Spleen (tissue), 11 donors: ENCODE data around the gene TTYH1. TPM values are rescaled to one million over a fixed set of nuclear protein-coding genes. Genes with fewer than 3 reads are reported as not detected.

Experiments
- DNase-seq: peaks from one replicate; pipeline ENCODE4 v3.0.0-alpha.2; 2020
- H3K27ac ChIP-seq, 8 donors: fragments of 200-600 bp; sonication (generic) in 7 of 8; 1 replicate in 4 of 8; 2 replicates in 4 of 8; pipeline versions ENCODE4 v1.5.0 to v1.8.0; 2016 to 2021; ENCODE audit warnings: inconsistent platforms in 4 of 8, mild to moderate bottlenecking in 4 of 8, moderate library complexity in 1 of 8
- H3K27me3 ChIP-seq, 7 donors: fragments of 200-600 bp; sonication (generic) in 6 of 7; replicated peaks in 1 of 7; 1 replicate in 4 of 7; 2 replicates in 3 of 7; pipeline versions ENCODE4 v1.5.0 to v1.8.0; 2016 to 2021; ENCODE audit warnings: inconsistent platforms in 3 of 7, mild to moderate bottlenecking in 1 of 7
- H3K36me3 ChIP-seq, 6 donors: fragments of 200-600 bp; sonication (generic) in 5 of 6; 1 replicate in 4 of 6; 2 replicates in 2 of 6; pipeline versions ENCODE4 v1.5.0 to v1.8.0; 2016 to 2021; ENCODE audit warnings: inconsistent platforms in 2 of 6
- H3K4me1 ChIP-seq, 6 donors: fragments of 200-600 bp; sonication (generic) in 5 of 6; 1 replicate in 3 of 6; 2 replicates in 3 of 6; pipeline versions ENCODE4 v1.5.0 to v1.8.0; 2016 to 2021; ENCODE audit warnings: inconsistent platforms in 3 of 6
- H3K4me3 ChIP-seq, 8 donors: fragments of 200-600 bp; sonication (generic) in 7 of 8; 1 replicate in 4 of 8; 2 replicates in 4 of 8; pipeline versions ENCODE4 v1.5.0 to v1.8.0; 2016 to 2021; ENCODE audit warnings: inconsistent platforms in 4 of 8, mild to moderate bottlenecking in 4 of 8, moderate library complexity in 2 of 8
- H3K9me3 ChIP-seq, 8 donors: fragments of 200-600 bp; sonication (generic) in 7 of 8; 1 replicate in 4 of 8; 2 replicates in 4 of 8; pipeline versions ENCODE4 v1.5.0 to v1.8.0; 2016 to 2021; ENCODE audit warnings: inconsistent platforms in 4 of 8
- POLR2A ChIP-seq, 3 donors: fragments of 450-650 bp; IDR thresholded peaks; one replicate each; pipeline ENCODE4 v1.5.1; 2017; ENCODE audit warnings: antibody characterized with exemption in 3 of 3, mild to moderate bottlenecking in 1 of 3
- POLR2AphosphoS5 ChIP-seq, 3 donors: sonication (generic); formaldehyde crosslinking; IDR thresholded peaks; one replicate each; pipeline ENCODE4 v1.5.1; 2017; ENCODE audit warnings: antibody characterized with exemption in 3 of 3
- WGBS, 5 donors: extraction: QIAGEN DNeasy Blood & Tissue Kit in 3 of 5; methylation state at CpG; one replicate each; pipeline versions ENCODE4 v1.1.5 to v1.1.7; 2013 to 2018; 5-methylcytosine and 5-hydroxymethylcytosine counted together
- intact Hi-C: fragments of 100-400 bp; cut with DNase I; formaldehyde crosslinking; loops from one replicate; pipeline ENCODE4 v1.15.0; 2023; ENCODE audit warnings: low total_unique reads
- polyA plus RNA-seq, 3 donors: library from polyadenylated mRNA; stranded (reverse); fragments of 200-250 nt; gene quantifications; one replicate each; pipeline ENCODE4 v1.2.1, GENCODE V29; 2013
- total RNA-seq, 7 donors: library from RNA; depleted of rRNA in 3 of 7; stranded (reverse); fragments of >200 nt in 3 of 7; fragmentation: NEBNext Ultra II Directional in 4 of 7; extraction: Animal tissue kit (Norgen Biotek cat#: 25700) in 4 of 7; gene quantifications; one replicate each; pipeline versions ENCODE4 v1.1.0 to v1.2.1, GENCODE V29; 2016 to 2021
- TF ChIP-seq, protein P1 (sequence below), 11 experiments: fragments of 200-600 bp in 7 of 11; fragments of 450-650 bp in 4 of 11; sonication (generic) in 4 of 11; IDR thresholded peaks in 8 of 11; conservative IDR thresholded peaks in 3 of 11; 1 replicate in 7 of 11; 2 replicates in 4 of 11; pipeline versions ENCODE4 v1.4.0 to v1.8.0; 2016 to 2021; ENCODE audit warnings: antibody characterized with exemption in 11 of 11, inconsistent platforms in 4 of 11, mild to moderate bottlenecking in 1 of 11
- donor health status: healthy with polysubstance abuse.
- donor health status: DM: no; HTN: no; CAD: no; lungs with moderate emphysema.
- donor health status: DM: no; HTN: no; CAD: no.
- donor health status: Bipolar disorder and iron deficiency.
- donor health status: healthy.
- donor health status: DM: no; HTN: no; CAD: no.
- donor health status: DM: yes; HTN: yes; CAD: no.

The TTYH1 gene
- total and polyA plus RNA-seq, 10 donors: 0.97 to 3.5 (median 1.2) TPM

DNA sequence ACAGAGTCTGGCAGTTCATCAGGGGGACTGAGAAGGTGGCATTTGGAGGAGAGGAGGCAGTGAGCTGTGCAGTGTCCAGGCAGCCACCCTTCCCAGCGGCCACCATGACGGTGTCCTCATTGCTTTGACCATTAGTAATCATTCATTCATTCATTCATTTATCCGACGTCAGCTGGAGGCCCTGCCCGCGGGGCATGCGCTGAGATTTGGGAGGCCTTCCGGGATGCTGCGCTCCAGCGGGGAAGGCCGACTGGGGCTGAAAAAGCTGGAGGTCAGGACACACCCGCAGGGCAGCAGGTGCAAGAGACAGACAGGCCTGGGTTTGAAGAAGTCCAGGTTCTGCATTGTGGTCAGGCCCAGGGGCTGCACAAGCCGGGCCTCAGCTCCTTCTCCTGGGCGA is 8.9 kb downstream of the TTYH1 start:
- Histone ChIP-seq H3K27ac (no peak overlapping the region), H3K4me3 (no peak overlapping the region), H3K36me3 (no peaks in the 10 kb centered on the region), H3K27me3 (peaks cover 0 to 94% (median 50%) of the 10 kb centered on the region in 7 donors), H3K9me3 (no peaks in the 10 kb centered on the region), H3K4me1 (peaks cover 0 to 11% (median 1%) of the 10 kb centered on the region in 6 donors)
- no peak for DNase-seq
- intact Hi-C loops: no loop called here
- 81 to 89% (median 87%) methylated on average over 13 to 14 of the region's 14 CpGs for WGBS, 5 donors
- no peak for TF ChIP-seq POLR2A (IDR thresholded peaks at IDR 0.05)
- TF ChIP-seq, protein P1, sequence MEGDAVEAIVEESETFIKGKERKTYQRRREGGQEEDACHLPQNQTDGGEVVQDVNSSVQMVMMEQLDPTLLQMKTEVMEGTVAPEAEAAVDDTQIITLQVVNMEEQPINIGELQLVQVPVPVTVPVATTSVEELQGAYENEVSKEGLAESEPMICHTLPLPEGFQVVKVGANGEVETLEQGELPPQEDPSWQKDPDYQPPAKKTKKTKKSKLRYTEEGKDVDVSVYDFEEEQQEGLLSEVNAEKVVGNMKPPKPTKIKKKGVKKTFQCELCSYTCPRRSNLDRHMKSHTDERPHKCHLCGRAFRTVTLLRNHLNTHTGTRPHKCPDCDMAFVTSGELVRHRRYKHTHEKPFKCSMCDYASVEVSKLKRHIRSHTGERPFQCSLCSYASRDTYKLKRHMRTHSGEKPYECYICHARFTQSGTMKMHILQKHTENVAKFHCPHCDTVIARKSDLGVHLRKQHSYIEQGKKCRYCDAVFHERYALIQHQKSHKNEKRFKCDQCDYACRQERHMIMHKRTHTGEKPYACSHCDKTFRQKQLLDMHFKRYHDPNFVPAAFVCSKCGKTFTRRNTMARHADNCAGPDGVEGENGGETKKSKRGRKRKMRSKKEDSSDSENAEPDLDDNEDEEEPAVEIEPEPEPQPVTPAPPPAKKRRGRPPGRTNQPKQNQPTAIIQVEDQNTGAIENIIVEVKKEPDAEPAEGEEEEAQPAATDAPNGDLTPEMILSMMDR (IDR thresholded peaks at IDR 0.05 in 8 of 11, conservative IDR thresholded peaks at IDR 0.05 in 3 of 11): no peak
- TF ChIP-seq POLR2AphosphoS5 (IDR thresholded peaks at IDR 0.05): no peak

DNA sequence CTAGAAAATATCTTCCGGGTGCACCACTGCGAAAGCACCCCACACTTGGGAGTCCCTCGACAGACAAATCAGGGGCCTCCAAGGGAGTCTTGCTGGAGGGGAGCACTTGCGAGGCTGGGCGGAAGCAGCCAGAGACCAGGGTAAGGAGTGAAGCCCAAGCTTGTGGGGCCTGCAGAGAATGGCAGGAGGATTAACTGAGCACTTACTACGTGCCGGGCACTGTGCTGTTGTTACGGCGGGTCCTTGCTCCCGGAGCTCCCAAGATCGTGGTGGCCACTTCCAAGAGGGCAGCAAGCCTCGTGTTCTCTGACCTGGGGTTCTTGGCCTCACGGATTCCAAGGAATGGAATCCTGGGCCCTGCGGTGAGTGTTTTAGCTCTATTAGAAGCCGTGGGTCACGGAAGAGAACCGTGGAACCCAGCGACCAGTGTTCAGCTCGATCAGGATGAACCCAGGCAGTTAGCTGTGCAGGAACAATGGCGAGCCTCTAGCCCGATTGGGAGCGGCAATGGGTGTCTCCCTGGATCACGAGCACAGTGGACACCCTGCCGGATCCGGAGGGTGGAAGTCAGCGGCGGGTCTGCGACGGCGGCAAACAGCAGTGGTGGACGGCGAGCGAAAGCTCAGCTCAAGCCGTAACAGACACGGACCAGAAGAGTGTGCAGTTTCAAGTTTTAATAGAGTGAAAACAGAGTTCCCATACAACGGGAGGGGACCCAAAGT is 9.6 kb downstream of the TTYH1 start:
- H3K4me3 ChIP-seq: no peak overlapping the region
- intact Hi-C loops: no loop called here

DNA sequence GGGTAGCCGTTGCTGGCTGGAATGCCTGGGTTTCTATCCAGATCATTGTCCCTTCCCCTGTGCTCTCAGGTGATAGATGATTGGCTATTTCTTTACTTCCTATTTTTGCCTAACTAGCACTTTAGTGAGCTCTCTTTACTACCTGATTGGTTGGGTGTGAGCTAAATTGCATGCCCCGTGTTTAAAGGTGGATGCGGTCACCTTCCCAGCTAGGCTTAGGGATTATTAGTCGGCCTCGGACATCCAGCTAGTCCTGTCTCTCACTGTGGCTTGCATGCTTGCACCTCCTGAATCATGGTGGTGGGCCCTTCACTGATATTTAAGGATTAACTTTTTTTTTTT is 10.1 kb downstream of the TTYH1 start:
- WGBS, 5 donors: 56 to 71% (median 60%) methylated on average over 5 of the region's 5 CpGs
- TF ChIP-seq POLR2A (IDR thresholded peaks at IDR 0.05) (no peak), POLR2AphosphoS5 (IDR thresholded peaks at IDR 0.05) (no peak)
- TF ChIP-seq, protein P1 (IDR thresholded peaks at IDR 0.05 in 8 of 11, conservative IDR thresholded peaks at IDR 0.05 in 3 of 11): no peak
- DNase-seq: no peak

More for the DNA sequence above, 9.6 kb downstream of the TTYH1 start:
- no peaks in the 10 kb centered on the region for H3K9me3 ChIP-seq
- H3K36me3 ChIP-seq: no peaks in the 10 kb centered on the region
- no peak overlapping the region for H3K27ac ChIP-seq
- DNase-seq: no peak
- TF ChIP-seq, protein P1 (IDR thresholded peaks at IDR 0.05 in 8 of 11, conservative IDR thresholded peaks at IDR 0.05 in 3 of 11): no peak
- H3K4me1 ChIP-seq: peaks cover 0 to 12% (median under 1%) of the 10 kb centered on the region in 6 donors
- WGBS, 5 donors: 88 to 91% (median 89%) methylated on average over 30 to 36 of the region's 36 CpGs
- H3K27me3 ChIP-seq: peaks cover 0 to 94% (median 52%) of the 10 kb centered on the region in 7 donors

DNA sequence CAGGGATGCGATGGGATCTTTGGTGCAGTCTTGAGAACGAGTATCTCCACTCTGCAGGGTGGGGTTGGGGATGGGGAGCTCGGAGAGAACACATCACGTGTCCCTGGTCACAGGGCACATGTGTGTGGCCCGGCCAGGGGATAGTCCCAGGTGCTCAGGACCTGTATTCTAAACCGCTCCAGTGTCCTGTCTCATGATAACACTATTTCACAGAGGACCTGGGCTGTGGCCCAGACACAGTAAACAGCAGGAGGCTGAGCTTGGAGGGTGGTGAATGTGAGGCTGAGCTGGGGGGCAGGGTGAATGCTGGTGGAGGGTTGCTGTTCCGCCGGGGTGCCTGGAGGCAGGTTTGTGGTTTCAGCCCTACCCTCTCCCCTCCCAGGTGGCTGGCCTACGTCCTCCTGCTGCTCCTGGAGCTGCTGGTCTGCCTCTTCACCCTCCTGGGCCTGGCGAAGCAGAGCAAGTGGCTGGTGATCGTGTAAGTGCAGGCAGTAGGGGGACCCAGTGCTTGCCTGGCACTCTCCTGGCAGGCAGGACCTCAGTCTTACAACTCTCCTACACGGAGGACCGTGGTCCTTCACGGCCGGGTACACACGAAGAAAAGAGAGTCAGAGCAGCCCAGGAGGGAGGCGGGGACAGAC is 11.1 kb downstream of the TTYH1 start:
- intact Hi-C loops: no loop called here
- no peak for DNase-seq
- H3K9me3 ChIP-seq: no peaks in the 10 kb centered on the region
- peaks cover 0 to 18% (median 13%) of the 10 kb centered on the region in 6 donors for H3K4me1 ChIP-seq
- H3K27ac ChIP-seq: no peak overlapping the region
- WGBS, 5 donors: 64 to 69% (median 67%) methylated on average over 14 to 17 of the region's 17 CpGs
- TF ChIP-seq, protein P1 (IDR thresholded peaks at IDR 0.05 in 8 of 11, conservative IDR thresholded peaks at IDR 0.05 in 3 of 11): no peak
- TF ChIP-seq POLR2AphosphoS5 (IDR thresholded peaks at IDR 0.05): no peak
- no peak for TF ChIP-seq POLR2A (IDR thresholded peaks at IDR 0.05)
- H3K27me3 ChIP-seq: peaks cover 0 to 94% (median 42%) of the 10 kb centered on the region in 7 donors
- no peaks in the 10 kb centered on the region for H3K36me3 ChIP-seq
- H3K4me3 ChIP-seq: no peak overlapping the region

More for the DNA sequence above, 10.1 kb downstream of the TTYH1 start:
- H3K27me3 ChIP-seq: peaks cover 0 to 94% (median 52%) of the 10 kb centered on the region in 7 donors
- no peaks in the 10 kb centered on the region for H3K36me3 ChIP-seq
- H3K4me3 ChIP-seq: no peak overlapping the region
- no peak overlapping the region for H3K27ac ChIP-seq
- no peaks in the 10 kb centered on the region for H3K9me3 ChIP-seq
- H3K4me1 ChIP-seq: peaks cover 0 to 13% (median 6%) of the 10 kb centered on the region in 6 donors
- intact Hi-C loops: no loop called here
